M059J (cell line): ENCODE results near the gene ODF4. TPM values are rescaled to one million over a fixed set of nuclear protein-coding genes. Genes with fewer than 3 reads are reported as not detected.
"Not testable (repeated sequence)": the region's sequence is repeated elsewhere in the genome, so short reads cannot be mapped to it uniquely, and the experiment has no call there.

Experiments
- DNase-seq: peaks from one replicate; pipeline ENCODE4 v3.0.0-alpha.2; 2012; ENCODE audit warnings: low read depth
- total RNA-seq: library from RNA; depleted of rRNA; stranded (reverse); fragments of >200 nt; shearing (Covaris generic); gene quantifications from 2 replicates; pipeline ENCODE4 v1.2.3, GENCODE V29; 2014

ODF4 gene
- total RNA-seq, 1 experiment from 2014 or later, result not detected

DNA sequence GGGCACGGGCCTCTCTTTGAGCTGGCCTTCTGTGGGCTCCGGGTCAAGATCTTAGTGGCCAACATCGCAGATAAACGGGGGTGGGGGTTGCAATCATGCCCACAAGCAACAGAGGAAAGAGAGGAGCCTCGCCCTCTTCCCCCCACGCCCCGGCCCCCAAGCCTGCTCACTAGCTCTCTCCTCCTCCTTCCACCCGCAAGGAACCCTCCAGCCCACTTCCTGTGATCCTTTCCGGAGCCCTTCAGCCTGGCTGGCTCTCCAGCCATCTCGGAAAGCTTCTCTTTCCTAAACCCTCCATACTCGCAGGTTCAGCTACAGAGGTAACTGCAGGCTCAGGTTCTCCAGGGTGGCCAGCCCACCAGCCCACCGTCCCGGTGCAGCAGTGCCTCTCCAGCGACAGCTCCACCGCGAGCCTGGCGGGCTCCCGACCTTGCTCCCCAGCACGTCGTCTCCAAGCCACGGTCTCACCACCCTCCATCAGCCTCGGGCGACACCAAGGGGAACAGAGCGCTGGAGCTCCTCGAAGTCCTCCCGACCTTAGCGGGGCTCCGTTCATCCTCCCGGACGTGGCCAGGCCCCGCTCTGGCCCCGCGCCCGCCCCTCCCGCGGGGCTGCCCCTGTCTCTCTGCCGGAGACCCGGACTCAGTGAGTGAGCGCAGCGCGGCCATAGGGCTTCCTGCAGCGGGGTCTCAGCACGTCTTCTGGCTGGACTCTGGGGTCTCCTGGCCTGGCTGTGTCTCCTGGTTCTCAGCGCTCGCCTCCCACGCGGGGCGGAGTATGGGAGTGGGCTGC lies 12.9 kb upstream of the ODF4 start:
- peak; percentile 40 for DNase-seq

DNA sequence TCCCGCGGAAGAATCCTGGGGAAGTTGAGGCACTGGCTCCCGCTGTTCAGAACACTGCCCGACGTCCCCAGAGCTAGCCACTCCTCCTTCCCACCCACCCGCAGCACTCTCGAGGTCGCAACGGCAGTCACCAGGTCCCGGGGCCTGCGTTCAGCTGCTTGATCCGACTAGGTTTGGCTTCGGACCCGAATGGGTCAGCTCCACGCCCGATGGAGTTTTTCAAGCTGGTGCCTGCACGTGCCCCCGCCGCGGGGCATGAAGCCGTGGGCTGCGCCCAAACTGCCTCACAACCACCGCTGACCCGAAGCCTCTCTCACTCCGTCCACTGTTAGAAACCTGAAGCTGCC lies 12.4 kb upstream of the ODF4 start:
- no peak for DNase-seq

DNA sequence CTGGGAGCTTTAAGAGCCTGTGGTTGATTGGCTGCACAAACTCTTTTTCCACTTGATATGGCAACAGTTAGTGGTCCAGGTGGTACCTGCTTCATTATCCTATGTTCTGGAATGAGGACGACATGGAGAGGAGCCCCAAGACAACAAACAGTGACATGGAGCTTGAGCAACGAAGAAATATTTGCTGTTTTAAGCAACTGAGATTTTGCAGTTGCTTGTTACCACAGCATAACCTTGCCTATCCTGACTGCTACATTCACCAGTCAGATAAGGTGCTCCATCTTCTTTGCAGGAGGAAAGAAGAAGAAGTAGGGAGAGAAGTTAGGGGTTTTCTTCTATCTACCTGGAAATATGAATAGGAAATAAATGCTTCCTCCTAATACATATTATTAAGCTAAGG lies 7.5 kb upstream of the ODF4 start:
- no peak for DNase-seq

DNA sequence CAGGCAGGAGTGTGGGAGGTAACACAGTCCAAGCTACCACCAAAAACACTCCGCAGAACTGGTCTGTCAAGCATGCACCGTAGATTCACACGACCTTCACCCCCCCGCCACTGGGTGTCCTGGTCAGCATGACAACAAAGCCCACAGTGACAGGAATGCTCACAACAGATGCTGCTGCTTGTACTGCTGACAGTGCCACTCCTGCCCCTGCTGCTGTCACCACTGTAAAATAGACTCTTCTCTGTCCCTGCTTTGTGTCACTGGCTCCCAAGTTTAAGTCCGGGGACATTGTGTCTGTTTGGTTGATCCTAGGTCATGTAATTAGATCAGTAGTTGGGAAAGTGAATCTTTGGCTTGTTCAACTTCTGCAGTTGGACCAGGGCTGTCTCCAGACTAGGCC lies 7.0 kb upstream of the ODF4 start:
- DNase-seq, result no peak

DNA sequence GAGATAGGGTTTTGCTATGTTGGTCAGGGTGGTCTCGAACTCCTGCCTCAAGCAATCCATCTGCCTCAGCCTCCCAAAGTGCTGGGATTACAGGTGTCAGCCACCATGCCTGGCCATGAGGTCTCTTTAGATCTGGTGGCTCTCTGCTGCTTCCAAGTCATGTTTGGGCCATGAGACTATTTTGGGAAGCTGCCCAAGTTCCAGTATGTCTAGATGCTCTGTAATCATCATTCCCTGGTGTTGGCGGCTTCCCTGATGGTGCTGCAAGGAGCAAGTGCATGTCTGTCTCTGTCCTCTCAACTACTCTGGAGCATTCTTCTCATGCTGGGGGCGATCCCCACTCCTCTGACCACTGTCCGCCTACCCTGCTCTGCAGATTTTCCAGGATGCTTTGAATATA lies 6.4 kb upstream of the ODF4 start:
- DNase-seq, result no peak

DNA sequence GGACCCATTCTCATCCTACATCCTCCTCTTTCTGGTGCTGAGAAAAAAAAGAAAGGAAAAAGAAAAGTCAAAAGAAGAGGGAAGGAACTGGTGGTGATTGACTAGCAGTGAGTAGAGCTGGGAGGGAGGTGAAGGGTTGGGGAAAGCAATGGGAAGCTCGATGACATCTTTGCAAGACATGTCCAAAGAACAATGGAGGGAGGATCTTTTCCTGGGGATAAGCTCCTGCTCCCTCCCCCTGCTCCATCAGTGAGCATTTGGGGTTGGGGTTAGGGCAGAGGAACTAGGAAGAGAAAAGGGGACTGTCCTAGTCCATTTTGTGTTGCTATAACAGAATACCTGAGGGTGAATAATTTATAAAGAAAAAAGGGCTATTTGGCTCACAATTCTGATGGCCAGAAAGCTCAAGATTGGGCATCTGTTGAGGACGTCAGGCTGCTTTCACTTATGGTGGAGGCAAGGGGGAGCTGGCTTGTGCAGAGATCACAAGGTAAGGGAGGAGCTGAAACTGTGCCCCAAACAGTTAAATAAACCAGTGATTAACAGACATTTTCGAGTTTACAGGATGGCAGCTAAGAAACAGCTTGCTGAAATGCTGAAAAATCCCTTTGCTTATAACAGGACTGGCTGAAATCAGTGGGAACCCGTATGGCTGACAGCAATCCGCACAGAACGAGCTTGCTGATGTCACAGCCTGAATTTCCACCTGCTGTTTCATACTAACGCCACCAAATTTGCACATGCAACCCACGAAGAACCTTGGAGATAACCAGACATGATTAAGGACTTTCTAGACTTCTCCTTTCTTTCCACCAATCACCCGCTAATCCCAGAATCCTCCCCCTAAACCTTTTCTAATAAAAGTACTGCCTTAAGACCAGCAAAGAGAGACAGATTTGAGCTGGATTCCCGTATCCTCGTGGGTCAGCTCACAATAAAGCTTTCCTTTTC lies 1.6 kb upstream of the ODF4 start:
- DNase-seq, result no peak

DNA sequence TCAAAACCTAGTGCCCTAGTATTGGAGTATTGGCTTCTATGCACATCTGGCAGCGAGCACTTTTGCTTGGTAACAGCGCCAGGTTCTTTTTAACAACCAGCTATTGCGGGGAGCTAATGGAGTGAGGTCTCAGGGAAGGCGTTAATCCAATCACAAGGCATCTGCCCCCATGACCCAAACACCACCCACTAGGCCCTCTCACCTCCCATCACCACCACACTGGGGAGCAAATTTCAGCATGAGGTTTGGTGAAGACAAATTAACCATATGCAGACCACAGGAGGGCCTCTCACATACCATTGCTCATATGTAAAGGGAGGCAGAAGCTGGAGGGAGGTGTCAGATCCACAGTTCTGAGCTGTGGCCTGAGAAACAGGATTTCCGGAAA lies 893 bp upstream of the ODF4 start:
- no peak for DNase-seq

DNA sequence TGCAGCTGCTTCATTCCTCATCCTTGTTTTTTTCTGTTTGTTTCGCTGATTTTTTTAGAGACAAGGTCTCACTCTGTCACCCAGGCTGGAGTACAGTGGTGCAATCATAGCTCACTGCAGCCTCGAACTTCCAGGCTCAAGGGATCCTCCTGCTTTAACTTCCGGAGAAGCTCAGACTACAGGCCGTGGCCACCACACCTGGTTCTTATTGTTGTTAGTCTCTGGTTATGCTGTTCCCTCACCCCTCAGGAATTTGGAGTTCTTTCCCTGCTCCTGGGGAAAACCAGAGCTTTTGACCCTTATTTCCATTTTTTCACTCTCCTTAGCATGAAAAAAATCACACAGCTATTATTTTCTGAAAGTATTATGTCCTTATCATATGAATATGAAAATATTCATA lies 1.8 kb downstream of the ODF4 start:
- no peak for DNase-seq

DNA sequence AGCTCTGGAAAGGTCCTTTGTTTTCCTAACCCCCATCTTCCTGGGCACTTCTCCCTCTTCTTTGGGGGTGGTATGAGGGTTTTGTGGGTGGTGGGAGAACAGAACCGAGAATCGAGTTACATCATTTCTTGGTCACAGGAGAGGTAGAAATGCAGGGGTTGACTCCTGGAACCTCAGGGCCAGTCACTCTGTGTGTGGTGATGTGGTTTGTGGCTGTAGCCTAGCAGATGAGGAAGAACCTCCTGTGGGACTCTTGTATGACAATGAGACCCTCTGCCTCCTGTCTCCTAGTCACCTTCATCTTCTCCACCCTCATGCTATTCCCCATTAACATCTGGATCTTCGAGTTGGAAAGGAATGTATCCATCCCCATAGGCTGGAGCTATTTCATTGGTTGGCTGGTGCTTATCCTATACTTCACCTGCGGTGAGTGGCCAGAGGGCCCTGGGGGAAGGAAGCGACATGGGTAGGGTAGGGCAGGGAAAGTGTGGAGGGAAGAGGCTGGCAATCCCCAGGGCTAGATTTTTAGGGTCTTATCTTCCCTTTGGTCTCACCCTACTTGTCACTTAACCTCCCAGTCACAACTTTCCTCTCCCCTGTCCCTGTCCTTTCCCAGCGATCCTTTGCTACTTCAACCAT lies 5.5 kb downstream of the ODF4 start:
- DNase-seq, result no peak

DNA sequence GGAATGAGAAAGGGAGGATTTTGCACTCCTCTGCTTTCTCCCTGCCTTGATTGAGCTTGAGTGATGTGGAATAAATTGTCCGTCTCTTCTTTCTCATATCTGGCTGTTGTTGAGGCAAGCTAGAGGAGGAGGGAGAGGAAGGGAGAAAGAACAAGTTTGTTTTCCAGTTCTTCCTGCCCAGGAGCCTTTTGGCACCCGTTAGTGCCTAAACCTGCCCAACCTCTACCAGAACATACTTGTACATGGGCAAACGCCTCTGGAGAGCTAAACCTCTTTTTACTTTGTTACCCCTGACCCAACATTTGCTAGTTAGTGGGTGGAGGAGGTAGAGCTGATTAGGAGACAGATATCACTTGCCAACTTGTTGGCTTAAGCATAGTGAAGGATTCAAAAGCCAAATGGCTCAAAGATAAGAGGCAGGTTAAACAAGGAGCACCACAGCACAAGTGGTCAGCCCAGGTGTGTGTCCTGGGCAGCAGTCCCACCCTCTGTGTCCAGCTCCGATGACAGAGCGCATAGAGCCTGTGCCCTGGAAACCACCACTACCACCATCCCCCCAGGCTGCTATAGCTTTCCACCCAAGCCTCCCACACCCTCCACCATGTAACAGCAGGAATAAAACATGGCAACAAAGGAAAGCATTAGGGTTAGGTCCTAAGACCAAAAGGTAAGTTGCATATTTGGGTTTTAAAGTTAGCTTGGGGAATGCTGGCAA lies 6.5 kb downstream of the ODF4 start:
- DNase-seq, result no peak

DNA sequence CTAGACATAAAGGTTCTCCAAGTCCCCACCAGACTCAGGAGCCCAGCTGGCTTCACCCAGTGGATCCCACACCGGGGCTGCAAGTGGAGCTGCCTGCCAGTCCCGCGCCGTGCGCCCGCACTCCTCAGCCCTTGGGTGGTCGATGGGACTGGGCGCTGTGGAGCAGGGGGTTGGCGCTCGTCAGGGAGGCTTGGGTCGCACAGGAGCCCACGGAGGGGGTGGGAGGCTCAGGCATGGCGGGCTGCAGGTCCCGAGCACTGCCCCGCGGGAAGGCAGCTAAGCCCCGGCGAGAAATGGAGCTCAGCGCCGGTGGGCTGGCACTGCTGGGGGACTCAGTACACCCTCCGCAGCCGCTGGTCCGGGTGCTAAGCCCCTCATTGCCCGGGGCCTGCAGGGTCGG lies 7.4 kb downstream of the ODF4 start:
- not testable (repeated sequence) for DNase-seq

DNA sequence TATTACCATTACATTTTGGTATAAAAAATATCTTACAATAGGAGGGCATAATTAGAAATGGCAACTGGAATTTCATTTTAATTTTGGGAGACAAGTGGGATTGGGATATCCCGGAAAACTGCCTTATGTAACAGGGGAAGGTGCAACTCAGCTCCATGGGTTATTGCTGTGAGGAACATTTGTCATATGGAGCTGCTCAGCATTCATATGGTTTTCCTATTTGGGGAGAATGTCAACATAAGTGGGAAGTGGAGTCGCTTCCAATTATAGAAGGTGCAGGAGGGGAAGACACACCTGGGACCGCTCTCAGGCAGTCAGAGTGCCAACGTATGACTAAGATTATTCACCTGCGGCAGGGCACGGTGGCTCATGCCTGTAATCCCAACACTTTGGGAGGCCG lies 10.7 kb downstream of the ODF4 start:
- DNase-seq, result no peak

DNA sequence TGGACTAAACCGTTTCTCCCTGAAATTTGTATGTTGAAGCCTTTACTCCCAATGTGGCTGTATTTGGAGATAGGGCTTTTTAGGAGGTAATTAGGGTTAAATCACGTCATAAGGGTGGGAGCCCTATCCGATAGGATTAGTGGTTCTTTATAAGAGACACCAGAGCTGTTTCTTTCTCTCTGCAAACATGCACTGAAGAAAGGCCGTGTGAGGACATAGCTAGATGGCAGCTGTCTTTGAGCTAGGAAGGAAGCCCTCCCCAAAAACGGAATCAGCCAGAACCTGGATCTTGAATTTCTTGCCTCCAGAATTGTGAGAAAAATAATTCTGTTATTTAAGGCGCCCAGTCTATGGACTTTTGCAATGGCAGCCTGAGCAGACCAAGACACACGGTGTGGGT lies 14.1 kb downstream of the ODF4 start:
- DNase-seq, result no peak

DNA sequence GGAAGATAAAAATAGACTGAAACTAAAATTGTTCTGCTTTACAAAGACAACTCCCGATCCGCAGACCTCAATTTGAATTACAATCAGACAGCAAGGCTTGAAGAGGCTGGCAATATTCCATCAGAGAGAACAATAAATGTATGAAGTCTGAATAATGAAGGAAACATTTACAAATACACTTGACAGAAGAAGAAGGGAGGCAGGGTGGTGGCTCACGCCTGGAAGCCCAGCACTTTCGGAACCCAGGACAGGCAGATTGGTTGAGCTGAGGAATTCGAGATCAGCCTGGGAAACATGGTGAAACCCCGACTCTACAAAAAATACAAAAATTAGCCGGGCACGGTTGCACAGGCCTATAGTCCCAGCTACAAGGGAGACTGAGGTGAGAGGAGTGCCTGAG lies 14.6 kb downstream of the ODF4 start:
- DNase-seq, result no peak

DNA sequence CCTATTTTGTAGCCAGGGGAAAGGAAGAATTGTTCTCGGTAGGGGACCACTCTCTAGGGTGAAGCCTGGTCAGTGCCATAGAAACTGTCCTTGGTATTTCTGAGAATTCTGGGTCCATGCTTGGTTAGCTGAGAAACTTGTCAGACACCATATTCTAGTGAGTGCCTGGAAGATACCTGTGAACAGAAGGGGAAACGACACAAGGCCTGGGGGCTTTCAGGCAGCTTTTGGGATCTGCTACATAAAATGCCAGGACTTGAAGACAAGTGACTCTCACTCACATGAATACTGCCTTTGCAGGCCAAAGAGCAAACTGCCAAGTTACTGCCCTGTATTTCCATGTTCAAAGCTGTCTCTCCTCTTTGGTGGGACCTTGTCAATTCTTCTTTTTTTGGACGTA lies 18.3 kb downstream of the ODF4 start:
- no peak for DNase-seq

DNA sequence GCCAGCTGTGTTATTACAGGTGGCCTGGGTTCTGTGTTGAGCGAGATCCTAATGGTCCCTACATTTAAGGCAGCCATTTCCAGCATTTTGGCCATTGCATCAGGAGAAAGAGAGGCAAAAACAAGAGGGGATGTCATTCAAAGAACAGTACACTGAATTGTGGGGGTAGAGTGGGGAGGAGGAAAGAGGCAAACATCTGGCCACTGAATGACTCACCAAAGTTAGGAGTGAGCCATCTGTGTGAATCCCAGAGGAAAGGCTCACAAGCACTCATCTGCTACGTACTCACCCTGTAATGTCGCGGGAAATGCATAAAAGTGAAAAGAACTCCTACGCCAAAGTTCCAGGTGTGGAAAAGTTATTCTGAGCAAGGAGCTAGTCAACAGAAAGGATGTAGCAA lies 20.1 kb downstream of the ODF4 start:
- DNase-seq, result peak; percentile 42

DNA sequence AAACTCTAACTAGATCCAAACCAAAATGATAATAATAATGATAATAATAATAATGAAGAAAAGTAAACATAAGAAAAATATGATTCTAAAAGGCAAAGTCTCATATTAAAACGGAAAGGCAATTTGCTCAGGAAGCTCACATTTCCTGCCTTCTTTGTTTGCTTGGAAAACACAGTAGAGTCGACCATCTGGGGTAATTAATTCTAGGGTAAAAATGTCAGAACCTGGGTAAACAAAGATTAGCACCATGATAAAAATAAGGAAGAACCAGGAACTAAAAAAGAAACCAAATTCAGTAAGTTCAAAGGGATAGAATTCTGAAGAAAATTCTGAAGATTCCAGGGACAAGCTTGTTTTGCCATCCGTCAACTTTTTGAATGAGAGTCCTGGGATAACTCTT lies 20.6 kb downstream of the ODF4 start:
- no peak for DNase-seq

DNA sequence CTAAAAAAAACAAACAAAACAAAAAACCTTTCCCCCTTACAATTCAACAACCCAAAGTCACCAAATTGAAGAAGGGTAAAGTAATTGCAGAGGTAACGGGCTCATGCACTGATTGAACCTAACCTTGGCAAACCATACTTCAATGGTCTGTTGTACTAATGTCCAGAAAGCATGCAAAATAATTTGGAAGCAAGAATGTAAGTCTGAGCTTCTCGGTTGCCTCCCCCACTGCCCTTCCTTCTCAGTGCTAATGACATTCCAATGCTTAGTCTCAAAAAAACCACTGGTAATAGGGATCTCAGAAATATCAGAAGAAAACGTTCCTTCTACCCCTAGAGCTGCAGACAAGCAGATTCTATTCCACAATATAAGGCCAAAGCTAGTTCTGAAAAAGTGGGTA lies 21.1 kb downstream of the ODF4 start:
- no peak for DNase-seq

DNA sequence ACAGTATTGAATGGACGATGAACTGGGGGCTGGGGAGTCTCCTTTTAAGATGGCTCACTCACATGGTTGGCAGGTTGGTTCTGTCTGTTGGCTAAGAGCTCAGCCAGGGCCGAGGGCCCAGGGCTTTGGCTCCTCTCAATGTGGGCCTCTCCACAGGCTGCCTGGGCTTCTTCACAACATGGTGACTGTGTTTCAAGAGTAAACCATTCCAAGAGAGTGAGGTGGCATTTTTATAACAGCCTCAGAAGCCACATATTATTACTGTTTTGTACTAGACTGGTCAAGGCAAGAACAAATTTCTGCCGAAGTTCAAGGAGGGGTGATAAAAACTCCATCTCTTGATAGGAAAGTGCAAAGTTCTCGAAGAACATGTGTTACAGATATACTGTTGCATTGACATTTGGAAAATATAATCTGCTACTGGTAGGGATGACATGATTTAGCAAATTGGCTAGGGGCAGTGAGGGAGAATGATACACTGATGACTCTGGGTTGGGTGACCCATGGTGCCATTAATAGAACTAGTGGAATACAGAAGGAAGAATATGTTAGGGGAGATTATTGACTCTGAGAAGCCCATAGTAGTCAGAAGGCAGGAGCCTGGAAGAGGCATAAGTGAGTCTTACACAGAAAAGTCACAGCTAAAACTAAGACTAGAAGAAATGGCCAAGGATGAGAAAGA lies 23.2 kb downstream of the ODF4 start:
- peak; percentile 60 for DNase-seq

DNA sequence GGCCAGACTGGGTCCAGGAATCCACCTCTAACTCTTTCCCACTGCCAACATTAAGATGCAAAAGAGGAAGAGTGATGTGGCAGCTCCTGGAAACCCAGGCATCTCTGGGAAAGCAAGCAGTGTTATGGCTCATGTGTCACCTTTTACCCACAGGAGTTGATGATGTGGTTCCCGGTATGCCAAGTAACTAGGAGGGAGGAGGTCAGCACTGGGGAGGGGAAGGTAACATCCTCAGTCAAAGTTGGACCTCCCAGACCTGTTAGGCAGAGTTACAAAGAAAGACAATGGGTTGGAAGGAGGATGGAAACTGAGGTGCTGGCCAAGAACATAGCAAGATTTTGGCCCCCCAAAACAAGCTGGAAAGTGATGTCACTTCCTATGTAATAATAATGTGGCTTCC lies 25.5 kb downstream of the ODF4 start:
- DNase-seq, result peak; percentile 77

DNA sequence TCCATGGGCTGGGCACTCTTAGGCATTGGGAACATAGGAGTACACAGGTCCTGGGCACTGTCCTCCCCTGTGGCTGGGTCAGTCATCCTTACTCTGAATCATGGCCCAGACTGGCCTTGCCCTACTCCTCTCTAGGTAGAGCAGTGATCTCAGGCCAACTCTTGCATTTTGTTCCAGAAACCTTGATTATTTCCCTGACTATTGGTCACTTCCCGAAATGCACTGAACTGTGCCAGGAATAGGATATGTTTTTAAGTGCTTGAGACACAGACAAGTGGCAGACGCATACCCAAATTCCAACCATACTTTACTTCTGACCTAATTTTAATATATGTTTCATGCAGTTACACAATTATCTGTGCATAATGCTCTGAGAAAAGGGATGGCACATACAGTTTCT lies 26.6 kb downstream of the ODF4 start:
- peak; percentile 38 for DNase-seq
